Esophagus squamous epithelium (tissue), 4 donors: Measurements from ENCODE around the gene C9orf43.

Experiments used
- POLR2A ChIP-seq, 4 donors: fragments of 450-650 bp; IDR thresholded peaks; one replicate each; pipeline ENCODE4 v1.6.1; 2017; ENCODE audit warnings: antibody characterized with exemption in 4 of 4, mild to moderate bottlenecking in 4 of 4, moderate library complexity in 3 of 4
- TF ChIP-seq, protein P1 (sequence below), 6 experiments: fragments of 450-650 bp in 4 of 6; fragments of 200-600 bp in 2 of 6; sonication (generic) in 2 of 6; IDR thresholded peaks; one replicate each; pipeline ENCODE4 v1.5.1; 2016 to 2019; ENCODE audit warnings: antibody characterized with exemption in 6 of 6, mild to moderate bottlenecking in 4 of 6, moderate library complexity in 4 of 6

DNA sequence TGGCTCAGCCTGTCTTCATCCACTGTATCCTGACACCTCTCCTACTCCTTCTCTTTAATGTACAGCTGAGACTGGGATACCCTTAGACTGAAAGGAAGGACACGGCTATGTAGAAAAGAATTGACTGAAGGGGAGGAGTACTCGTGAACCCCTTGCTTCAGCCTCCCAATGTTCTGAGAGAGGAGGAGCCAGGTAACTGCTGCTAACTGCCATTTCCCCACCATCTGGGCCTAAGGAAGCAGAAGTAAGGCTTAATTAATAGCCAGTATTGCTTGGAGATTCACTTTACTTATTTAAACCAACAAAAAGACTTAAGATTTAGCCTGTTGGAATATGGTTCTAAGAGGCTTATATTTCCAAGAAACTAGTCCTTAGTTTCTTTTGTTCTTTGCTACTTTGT lies 34.2 kb downstream of the C9orf43 start:
- TF ChIP-seq, protein P1, sequence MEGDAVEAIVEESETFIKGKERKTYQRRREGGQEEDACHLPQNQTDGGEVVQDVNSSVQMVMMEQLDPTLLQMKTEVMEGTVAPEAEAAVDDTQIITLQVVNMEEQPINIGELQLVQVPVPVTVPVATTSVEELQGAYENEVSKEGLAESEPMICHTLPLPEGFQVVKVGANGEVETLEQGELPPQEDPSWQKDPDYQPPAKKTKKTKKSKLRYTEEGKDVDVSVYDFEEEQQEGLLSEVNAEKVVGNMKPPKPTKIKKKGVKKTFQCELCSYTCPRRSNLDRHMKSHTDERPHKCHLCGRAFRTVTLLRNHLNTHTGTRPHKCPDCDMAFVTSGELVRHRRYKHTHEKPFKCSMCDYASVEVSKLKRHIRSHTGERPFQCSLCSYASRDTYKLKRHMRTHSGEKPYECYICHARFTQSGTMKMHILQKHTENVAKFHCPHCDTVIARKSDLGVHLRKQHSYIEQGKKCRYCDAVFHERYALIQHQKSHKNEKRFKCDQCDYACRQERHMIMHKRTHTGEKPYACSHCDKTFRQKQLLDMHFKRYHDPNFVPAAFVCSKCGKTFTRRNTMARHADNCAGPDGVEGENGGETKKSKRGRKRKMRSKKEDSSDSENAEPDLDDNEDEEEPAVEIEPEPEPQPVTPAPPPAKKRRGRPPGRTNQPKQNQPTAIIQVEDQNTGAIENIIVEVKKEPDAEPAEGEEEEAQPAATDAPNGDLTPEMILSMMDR (IDR thresholded peaks at IDR 0.05): no peak
- no peak for TF ChIP-seq POLR2A (IDR thresholded peaks at IDR 0.05)
